ENCODE data around the gene CUL9. TPM values are rescaled to one million over a fixed set of nuclear protein-coding genes. Genes with fewer than 3 reads are reported as not detected.

The CUL9 gene
- total RNA-seq, 1 donor from 2014 or later, result 49.5 TPM

- TF ChIP-seq CTCF (conservative IDR thresholded peaks at IDR 0.05), result no peak
- H3K4me1 Mint-ChIP-seq (ENCODE audit: unreplicated experiment), result peaks cover 26% of the 10 kb centered on the region
- no peak overlapping the region for H3K4me3 Mint-ChIP-seq
- H3K27ac Mint-ChIP-seq, result no peak overlapping the region
- peaks cover 25% of the 10 kb centered on the region for H3K27me3 Mint-ChIP-seq
- H3K36me3 Mint-ChIP-seq, result no peaks in the 10 kb centered on the region
- H3K9me3 Mint-ChIP-seq, result no peaks in the 10 kb centered on the region
- DNase-seq (ENCODE audit: extremely low spot score, unreplicated experiment), result no peak
Measured at GRCh38 chr6:43248791-43249190, 66.8 kb downstream of the CUL9 start.

DNA sequence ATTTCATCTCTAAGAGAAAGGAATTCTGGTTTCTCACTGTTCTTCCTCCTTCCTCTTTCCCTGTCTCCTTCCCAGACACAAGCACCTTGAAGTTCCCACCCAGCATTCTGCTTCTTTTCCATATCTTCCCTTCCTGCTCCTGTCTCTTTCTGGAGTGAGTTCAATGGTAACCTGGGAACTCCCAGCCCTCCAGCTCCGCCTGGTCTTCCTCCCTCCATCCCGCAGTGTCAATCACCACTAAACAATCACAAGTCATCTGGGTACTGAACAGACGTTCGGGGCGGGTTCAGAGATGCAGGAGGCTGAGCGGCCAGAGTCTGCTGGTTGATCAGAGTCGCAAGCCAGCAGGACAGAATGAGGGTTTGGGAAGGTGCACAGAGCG is 69.0 kb downstream of the CUL9 start:
- no peak overlapping the region for H3K27ac Mint-ChIP-seq
- peak overlapping the region; percentile 5 for H3K4me3 Mint-ChIP-seq
- no peak for DNase-seq (ENCODE audit: extremely low spot score, unreplicated experiment)
- no peaks in the 10 kb centered on the region for H3K36me3 Mint-ChIP-seq
- peaks cover 31% of the 10 kb centered on the region for H3K4me1 Mint-ChIP-seq (ENCODE audit: unreplicated experiment)
- no peaks in the 10 kb centered on the region for H3K9me3 Mint-ChIP-seq
- TF ChIP-seq CTCF (conservative IDR thresholded peaks at IDR 0.05), result no peak
- peaks cover 28% of the 10 kb centered on the region for H3K27me3 Mint-ChIP-seq

DNA sequence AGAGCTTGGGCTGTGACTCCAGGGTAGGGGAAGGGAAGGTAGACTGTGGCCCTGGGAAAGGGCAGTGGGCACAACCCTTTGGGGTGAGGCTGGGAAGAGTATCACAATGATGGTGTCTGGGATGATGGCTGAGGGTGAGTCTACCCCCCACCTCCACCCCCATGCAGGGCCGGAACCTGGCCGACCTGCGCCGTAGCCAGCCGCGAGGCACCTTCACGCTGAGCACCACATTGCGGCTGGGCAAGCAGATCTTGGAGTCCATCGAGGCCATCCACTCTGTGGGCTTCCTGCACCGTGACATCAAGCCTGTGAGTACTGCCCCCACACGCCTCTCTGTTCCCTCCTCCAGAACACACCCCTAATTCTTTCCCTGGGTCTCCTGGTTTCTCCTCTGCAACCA is 71.4 kb downstream of the CUL9 start:
- peaks cover 28% of the 10 kb centered on the region for H3K4me1 Mint-ChIP-seq (ENCODE audit: unreplicated experiment)
- H3K4me3 Mint-ChIP-seq, result no peak overlapping the region
- H3K36me3 Mint-ChIP-seq, result no peaks in the 10 kb centered on the region
- H3K9me3 Mint-ChIP-seq, result no peaks in the 10 kb centered on the region
- TF ChIP-seq CTCF (conservative IDR thresholded peaks at IDR 0.05), result no peak
- peaks cover 32% of the 10 kb centered on the region for H3K27me3 Mint-ChIP-seq
- H3K27ac Mint-ChIP-seq, result no peak overlapping the region
- DNase-seq (ENCODE audit: extremely low spot score, unreplicated experiment), result no peak

- H3K27me3 Mint-ChIP-seq, result peaks cover 28% of the 10 kb centered on the region
- H3K36me3 Mint-ChIP-seq, result no peaks in the 10 kb centered on the region
- TF ChIP-seq CTCF (conservative IDR thresholded peaks at IDR 0.05), result no peak
- H3K27ac Mint-ChIP-seq, result no peak overlapping the region
- DNase-seq (ENCODE audit: extremely low spot score, unreplicated experiment), result no peak
- H3K9me3 Mint-ChIP-seq, result no peaks in the 10 kb centered on the region
- H3K4me3 Mint-ChIP-seq, result no peak overlapping the region
- H3K4me1 Mint-ChIP-seq (ENCODE audit: unreplicated experiment), result peaks cover 28% of the 10 kb centered on the region
Measured at GRCh38 chr6:43254138-43254817, 72.3 kb downstream of the CUL9 start.

DNA sequence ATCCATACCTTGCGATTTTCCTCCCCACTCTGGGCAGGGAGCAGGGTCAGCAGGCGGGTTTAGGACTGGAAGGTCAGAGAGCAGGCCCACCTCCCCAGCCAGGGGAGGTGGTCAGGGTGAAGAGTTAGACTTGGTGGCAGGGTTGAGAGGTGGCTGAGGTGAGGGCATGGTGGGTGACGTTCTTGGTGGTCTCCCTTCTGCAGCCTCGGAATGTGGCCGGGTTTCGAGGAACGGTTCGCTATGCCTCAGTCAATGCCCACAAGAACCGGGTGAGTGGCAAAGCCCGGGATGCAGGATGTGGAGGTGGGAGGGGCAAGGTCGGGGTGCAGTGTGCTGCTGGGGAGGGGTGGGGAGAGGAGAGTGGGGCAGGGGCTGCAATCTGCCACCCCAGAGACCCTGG is 72.8 kb downstream of the CUL9 start:
- no peak overlapping the region for H3K4me3 Mint-ChIP-seq
- peaks cover 28% of the 10 kb centered on the region for H3K4me1 Mint-ChIP-seq (ENCODE audit: unreplicated experiment)
- H3K27me3 Mint-ChIP-seq, result peaks cover 28% of the 10 kb centered on the region
- TF ChIP-seq CTCF (conservative IDR thresholded peaks at IDR 0.05), result no peak
- DNase-seq (ENCODE audit: extremely low spot score, unreplicated experiment), result no peak
- H3K27ac Mint-ChIP-seq, result no peak overlapping the region
- no peaks in the 10 kb centered on the region for H3K9me3 Mint-ChIP-seq
- H3K36me3 Mint-ChIP-seq, result no peaks in the 10 kb centered on the region
